OCI-LY3 (cell line): ENCODE measurements around the gene ZFAND3.

ENCODE experiments used
- EZH2phosphoT487 ChIP-seq: fragments of 200-600 bp; shearing (Covaris generic); IDR thresholded peaks from 2 replicates; pipeline ENCODE4 v1.6.1; 2018; ENCODE audit warnings: antibody characterized with exemption, mixed run types, low read depth
- TF ChIP-seq, protein P1 (sequence below): fragments of 200-600, 300-600 bp; sonication (generic); IDR thresholded peaks from 2 replicates; pipeline ENCODE4 v1.5.1; 2014; ENCODE audit warnings: antibody characterized with exemption, low read length, low read depth

- TF ChIP-seq, protein P1, sequence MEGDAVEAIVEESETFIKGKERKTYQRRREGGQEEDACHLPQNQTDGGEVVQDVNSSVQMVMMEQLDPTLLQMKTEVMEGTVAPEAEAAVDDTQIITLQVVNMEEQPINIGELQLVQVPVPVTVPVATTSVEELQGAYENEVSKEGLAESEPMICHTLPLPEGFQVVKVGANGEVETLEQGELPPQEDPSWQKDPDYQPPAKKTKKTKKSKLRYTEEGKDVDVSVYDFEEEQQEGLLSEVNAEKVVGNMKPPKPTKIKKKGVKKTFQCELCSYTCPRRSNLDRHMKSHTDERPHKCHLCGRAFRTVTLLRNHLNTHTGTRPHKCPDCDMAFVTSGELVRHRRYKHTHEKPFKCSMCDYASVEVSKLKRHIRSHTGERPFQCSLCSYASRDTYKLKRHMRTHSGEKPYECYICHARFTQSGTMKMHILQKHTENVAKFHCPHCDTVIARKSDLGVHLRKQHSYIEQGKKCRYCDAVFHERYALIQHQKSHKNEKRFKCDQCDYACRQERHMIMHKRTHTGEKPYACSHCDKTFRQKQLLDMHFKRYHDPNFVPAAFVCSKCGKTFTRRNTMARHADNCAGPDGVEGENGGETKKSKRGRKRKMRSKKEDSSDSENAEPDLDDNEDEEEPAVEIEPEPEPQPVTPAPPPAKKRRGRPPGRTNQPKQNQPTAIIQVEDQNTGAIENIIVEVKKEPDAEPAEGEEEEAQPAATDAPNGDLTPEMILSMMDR: no peak
- TF ChIP-seq EZH2phosphoT487: no peak
Observed at GRCh38 chr6:37916149-37916548, 96.6 kb downstream of the ZFAND3 start.
